CD4-positive, alpha-beta T cell treated with Interleukin-4 for 1 hour (primary cell): ENCODE data around the gene PLXDC1.
A peak's percentile ranks its signal among the peaks of the same experiment; 100 is the strongest.
"Not testable (repeated sequence)": the region's sequence is repeated elsewhere in the genome, so short reads cannot be mapped to it uniquely, and the experiment has no call there.

ENCODE experiments used
- DNase-seq, 2 donors: peaks; one replicate each; pipeline ENCODE4 v3.0.0-alpha.2; 2020 to 2022

The PLXDC1 gene

GRCh38 chr17:39057701-39058206 is 93.7 kb downstream of the PLXDC1 start:
- no peak for DNase-seq

GRCh38 chr17:39054111-39054645 is 97.3 kb downstream of the PLXDC1 start:
- DNase-seq, result no peak

GRCh38 chr17:39052423-39052822 is 99.0 kb downstream of the PLXDC1 start:
- DNase-seq, result not testable (repeated sequence)

GRCh38 chr17:39051001-39051585 is 100.3 kb downstream of the PLXDC1 start:
- DNase-seq, result no peak

GRCh38 chr17:39045948-39046679 is 105.3 kb downstream of the PLXDC1 start:
- no peak for DNase-seq

- no peak for DNase-seq
These were observed 115.4 kb downstream of the PLXDC1 start for GRCh38 chr17:39036009-39036408.

- not testable (repeated sequence) for DNase-seq
These were observed 115.9 kb downstream of the PLXDC1 start for GRCh38 chr17:39035578-39035977.

GRCh38 chr17:39028690-39029089 is 122.7 kb downstream of the PLXDC1 start:
- DNase-seq, result no peak

GRCh38 chr17:39027455-39028035 is 123.9 kb downstream of the PLXDC1 start:
- DNase-seq, result no peak

- no peak for DNase-seq
These were observed 124.4 kb downstream of the PLXDC1 start for GRCh38 chr17:39026980-39027451.

GRCh38 chr17:39026346-39026745 is 125.1 kb downstream of the PLXDC1 start:
- not testable (repeated sequence) for DNase-seq

- DNase-seq, result no peak
These were observed 128.5 kb downstream of the PLXDC1 start for GRCh38 chr17:39022924-39023323.

GRCh38 chr17:39020037-39020436 is 131.4 kb downstream of the PLXDC1 start:
- DNase-seq, result not testable (repeated sequence)

GRCh38 chr17:39018267-39019134 is 132.9 kb downstream of the PLXDC1 start:
- no peak for DNase-seq

GRCh38 chr17:39016193-39017153 is 135.0 kb downstream of the PLXDC1 start:
- DNase-seq, result peak in 1 of 2 donors; percentile 50

- DNase-seq, result no peak
These were observed 135.9 kb downstream of the PLXDC1 start for GRCh38 chr17:39015546-39015935.

- DNase-seq, result peak in 1 of 2 donors; percentile 36
These were observed 136.5 kb downstream of the PLXDC1 start for GRCh38 chr17:39014795-39015545.

GRCh38 chr17:39014044-39014794 is 137.2 kb downstream of the PLXDC1 start:
- DNase-seq, result no peak
